SU-DHL-6 (cell line): ENCODE results near the gene SACS.

ENCODE experiments used
- H2AFZ ChIP-seq: fragments of 200-600 bp; sonication (generic); 2 replicates; pipeline ENCODE4 v1.6.1; 2014; ENCODE audit warnings: low read depth, mild to moderate bottlenecking, moderate library complexity, mixed read lengths, antibody characterized with exemption, low read length; ENCODE audit not compliant: severe bottlenecking
- H3F3A ChIP-seq: fragments of 200-600 bp; shearing (Covaris generic); 2 replicates; pipeline ENCODE4 v1.6.0; 2016; ENCODE audit warnings: antibody characterized with exemption, mild to moderate bottlenecking; ENCODE audit not compliant: insufficient read depth
- H3K27ac ChIP-seq: fragments of 200-600 bp; sonication (generic); 2 replicates; pipeline ENCODE4 v1.5.1; 2016; ENCODE audit warnings: low read depth, mild to moderate bottlenecking, low read length, moderate library complexity, mixed read lengths
- H3K27me3 ChIP-seq: fragments of 200-600 bp; sonication (generic), shearing (Covaris generic); 2 replicates; pipeline ENCODE4 v1.6.0; 2014; ENCODE audit warnings: mild to moderate bottlenecking, low read length
- H3K36me3 ChIP-seq: fragments of 200-600 bp; sonication (generic); 2 replicates; pipeline ENCODE4 v1.6.1; 2014; ENCODE audit warnings: mild to moderate bottlenecking, low read length, mixed read lengths
- H3K4me2 ChIP-seq: fragments of 300-600, 200-600 bp; shearing (Covaris generic), sonication (generic); 2 replicates; pipeline ENCODE4 v1.6.0; 2014; ENCODE audit warnings: low read length, low read depth, mild to moderate bottlenecking; ENCODE audit not compliant: poor library complexity, severe bottlenecking
- H3K4me3 ChIP-seq: fragments of 200-600 bp; sonication (generic); 2 replicates; pipeline ENCODE4 v1.5.1; 2014; ENCODE audit warnings: antibody characterized with exemption, low read length, mild to moderate bottlenecking, mixed read lengths; ENCODE audit not compliant: insufficient read depth, poor library complexity, severe bottlenecking
- H3K79me2 ChIP-seq: fragments of 200-600 bp; sonication (generic); 2 replicates; pipeline ENCODE4 v1.6.1; 2014; ENCODE audit warnings: mild to moderate bottlenecking, low read length, moderate library complexity; ENCODE audit not compliant: insufficient read depth
- H3K9ac ChIP-seq: fragments of 200-600 bp; sonication (generic); 2 replicates; pipeline ENCODE4 v1.7.0; 2014; ENCODE audit warnings: mild to moderate bottlenecking, low read length
- H3K9me2 ChIP-seq: fragments of 200-600 bp; sonication (generic); replicated peaks from 2 replicates; pipeline ENCODE4 v1.6.1; 2014; ENCODE audit warnings: low read length; ENCODE audit not compliant: insufficient read depth
- H3K9me3 ChIP-seq: fragments of 200-600 bp; sonication (generic); 2 replicates; pipeline ENCODE4 v1.6.1; 2014; ENCODE audit warnings: low read length, mixed read lengths; ENCODE audit not compliant: insufficient read depth
- H4K20me1 ChIP-seq: fragments of 200-600 bp; sonication (generic); 2 replicates; pipeline ENCODE4 v1.6.1; 2014; ENCODE audit warnings: low read depth, mild to moderate bottlenecking, antibody characterized with exemption, low read length, moderate library complexity, mixed read lengths
- CTCF ChIP-seq: fragments of 200-600 bp; sonication (generic); IDR thresholded peaks from one replicate; pipeline ENCODE4 v1.5.1; 2017; ENCODE audit warnings: antibody characterized with exemption, mild to moderate bottlenecking, low read length, moderate library complexity; ENCODE audit not compliant: insufficient read depth, poor library complexity, severe bottlenecking
- EZH2phosphoT487 ChIP-seq: fragments of 200-600 bp; sonication (generic), shearing (Covaris generic); conservative IDR thresholded peaks from 2 replicates; pipeline ENCODE4 v1.6.1; 2018; ENCODE audit warnings: mild to moderate bottlenecking, antibody characterized with exemption, low read length, moderate library complexity, mixed read lengths

Gene SACS, protein sequence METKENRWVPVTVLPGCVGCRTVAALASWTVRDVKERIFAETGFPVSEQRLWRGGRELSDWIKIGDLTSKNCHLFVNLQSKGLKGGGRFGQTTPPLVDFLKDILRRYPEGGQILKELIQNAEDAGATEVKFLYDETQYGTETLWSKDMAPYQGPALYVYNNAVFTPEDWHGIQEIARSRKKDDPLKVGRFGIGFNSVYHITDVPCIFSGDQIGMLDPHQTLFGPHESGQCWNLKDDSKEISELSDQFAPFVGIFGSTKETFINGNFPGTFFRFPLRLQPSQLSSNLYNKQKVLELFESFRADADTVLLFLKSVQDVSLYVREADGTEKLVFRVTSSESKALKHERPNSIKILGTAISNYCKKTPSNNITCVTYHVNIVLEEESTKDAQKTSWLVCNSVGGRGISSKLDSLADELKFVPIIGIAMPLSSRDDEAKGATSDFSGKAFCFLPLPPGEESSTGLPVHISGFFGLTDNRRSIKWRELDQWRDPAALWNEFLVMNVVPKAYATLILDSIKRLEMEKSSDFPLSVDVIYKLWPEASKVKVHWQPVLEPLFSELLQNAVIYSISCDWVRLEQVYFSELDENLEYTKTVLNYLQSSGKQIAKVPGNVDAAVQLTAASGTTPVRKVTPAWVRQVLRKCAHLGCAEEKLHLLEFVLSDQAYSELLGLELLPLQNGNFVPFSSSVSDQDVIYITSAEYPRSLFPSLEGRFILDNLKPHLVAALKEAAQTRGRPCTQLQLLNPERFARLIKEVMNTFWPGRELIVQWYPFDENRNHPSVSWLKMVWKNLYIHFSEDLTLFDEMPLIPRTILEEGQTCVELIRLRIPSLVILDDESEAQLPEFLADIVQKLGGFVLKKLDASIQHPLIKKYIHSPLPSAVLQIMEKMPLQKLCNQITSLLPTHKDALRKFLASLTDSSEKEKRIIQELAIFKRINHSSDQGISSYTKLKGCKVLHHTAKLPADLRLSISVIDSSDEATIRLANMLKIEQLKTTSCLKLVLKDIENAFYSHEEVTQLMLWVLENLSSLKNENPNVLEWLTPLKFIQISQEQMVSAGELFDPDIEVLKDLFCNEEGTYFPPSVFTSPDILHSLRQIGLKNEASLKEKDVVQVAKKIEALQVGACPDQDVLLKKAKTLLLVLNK (N-terminal part only)

DNA sequence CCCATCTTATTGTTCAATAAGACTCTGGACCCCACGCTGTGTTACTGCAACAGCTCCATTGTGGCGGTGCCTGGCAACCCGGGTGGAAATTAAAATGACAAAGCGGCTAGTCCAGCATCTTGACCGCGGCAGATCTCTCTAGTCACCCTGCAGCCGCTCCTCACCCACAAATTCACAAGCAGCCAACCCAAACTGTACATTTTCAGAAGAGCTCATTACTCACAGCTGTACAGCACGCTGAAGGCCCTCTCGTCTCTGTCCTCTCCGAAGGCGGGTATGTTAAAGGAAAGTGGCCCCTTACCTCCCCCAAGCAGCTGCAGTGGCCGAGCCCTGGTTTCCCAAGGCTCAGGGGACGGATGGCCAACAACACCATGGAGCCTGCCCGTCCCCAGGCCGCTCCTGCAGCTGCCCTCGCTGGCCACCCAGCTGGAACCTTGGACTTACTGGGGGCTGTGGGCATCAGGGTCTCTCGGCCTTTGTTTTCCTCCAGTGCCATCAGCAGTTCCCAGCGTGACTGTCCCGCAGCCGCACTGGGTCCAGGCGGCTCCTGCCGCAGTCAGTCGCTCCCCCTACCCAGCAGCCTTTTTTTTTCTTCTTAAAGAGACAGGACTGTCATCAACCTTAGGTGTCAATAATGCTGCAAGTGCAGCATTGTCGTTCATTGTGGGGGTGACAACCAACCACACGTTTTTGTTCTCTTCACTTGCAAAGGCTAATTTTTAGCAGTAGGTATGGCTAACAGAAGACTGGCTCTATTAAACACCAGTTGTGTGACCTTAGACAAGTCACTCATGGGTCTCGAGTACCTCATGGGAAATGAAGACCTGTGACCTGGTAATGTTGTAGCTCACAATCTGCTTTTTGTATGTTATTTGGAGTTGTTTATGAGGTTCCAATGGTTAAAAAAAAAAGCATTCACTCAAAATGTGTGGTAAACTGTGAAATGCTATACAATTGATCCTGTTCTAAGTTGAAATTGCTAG lies at the start of gene SACS:
Gene SACS, minus strand, starts transcription at position 532 of the 983 bp plus-strand sequence. CDS start 22,463 bp downstream, outside the sequence.
- H3F3A ChIP-seq, result no peaks in the 10 kb centered on the region
- no peak within 1 kb of the TSS for H3K4me2 ChIP-seq
- no peaks in the 10 kb centered on the region for H3K79me2 ChIP-seq
- no peak for TF ChIP-seq CTCF
- TF ChIP-seq EZH2phosphoT487, result no peak
- no peak within 1 kb of the TSS for H3K9ac ChIP-seq
- H3K27ac ChIP-seq, result no peak within 1 kb of the TSS
- H3K9me2 ChIP-seq, result no peaks in the 10 kb centered on the region
- H3K4me3 ChIP-seq, result no peak within 1 kb of the TSS
- no peak within 1 kb of the TSS for H2AFZ ChIP-seq
- H3K36me3 ChIP-seq, result no peaks in the 10 kb centered on the region
- H3K9me3 ChIP-seq, result no peaks in the 10 kb centered on the region
- no peaks in the 10 kb centered on the region for H4K20me1 ChIP-seq
- no peaks in the 10 kb centered on the region for H3K27me3 ChIP-seq

- no peaks in the 10 kb centered on the region for H3F3A ChIP-seq
- TF ChIP-seq EZH2phosphoT487, result no peak
- TF ChIP-seq CTCF, result no peak
- no peaks in the 10 kb centered on the region for H3K9me3 ChIP-seq
- H3K9ac ChIP-seq, result no peak overlapping the region
- H3K79me2 ChIP-seq, result no peaks in the 10 kb centered on the region
- H3K9me2 ChIP-seq, result no peaks in the 10 kb centered on the region
- H4K20me1 ChIP-seq, result no peaks in the 10 kb centered on the region
- no peak overlapping the region for H3K27ac ChIP-seq
- no peaks in the 10 kb centered on the region for H3K27me3 ChIP-seq
- no peak overlapping the region for H2AFZ ChIP-seq
- H3K4me2 ChIP-seq, result no peak overlapping the region
- H3K4me3 ChIP-seq, result no peak overlapping the region
- no peaks in the 10 kb centered on the region for H3K36me3 ChIP-seq
Observed at GRCh38 chr13:23480324-23480723, 46.8 kb upstream of the SACS start.

GRCh38 chr13:23477101-23477500 lies 43.6 kb upstream of the SACS start:
- no peaks in the 10 kb centered on the region for H4K20me1 ChIP-seq
- no peaks in the 10 kb centered on the region for H3K27me3 ChIP-seq
- H2AFZ ChIP-seq, result no peak overlapping the region
- H3K4me2 ChIP-seq, result no peak overlapping the region
- no peak overlapping the region for H3K27ac ChIP-seq
- no peaks in the 10 kb centered on the region for H3K79me2 ChIP-seq
- H3K9ac ChIP-seq, result no peak overlapping the region
- H3K9me3 ChIP-seq, result no peaks in the 10 kb centered on the region
- no peaks in the 10 kb centered on the region for H3K36me3 ChIP-seq
- no peaks in the 10 kb centered on the region for H3F3A ChIP-seq
- no peak for TF ChIP-seq EZH2phosphoT487
- no peak overlapping the region for H3K4me3 ChIP-seq
- H3K9me2 ChIP-seq, result no peaks in the 10 kb centered on the region
